GM19240 (cell line): Measurements from ENCODE around the gene PEF1.

Source experiments
- DNase-seq: peaks from one replicate; pipeline ENCODE4 v3.0.0; 2011; ENCODE audit warnings: low spot score; ENCODE audit not compliant: insufficient read length

The PEF1 gene

GRCh38 chr1:31655104-31655503 is 10.4 kb upstream of the PEF1 start:
- no peak for DNase-seq

DNA sequence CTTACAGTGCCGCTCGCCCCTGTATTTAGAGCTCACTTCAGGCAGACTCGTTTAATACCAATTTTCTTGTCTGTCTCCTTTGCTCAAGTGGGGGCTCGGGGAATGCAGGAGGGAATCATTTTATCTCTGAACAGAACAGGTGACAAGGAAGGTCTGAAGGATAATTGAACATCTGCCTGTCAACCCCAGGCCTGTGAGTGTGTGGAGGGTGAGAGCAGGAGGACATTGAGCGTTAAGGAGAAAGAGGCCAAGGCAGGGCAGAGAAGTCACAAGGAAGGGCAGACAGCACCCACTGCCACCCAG is 9.7 kb upstream of the PEF1 start:
- no peak for DNase-seq

GRCh38 chr1:31653717-31654473 is 9.2 kb upstream of the PEF1 start:
- no peak for DNase-seq

DNA sequence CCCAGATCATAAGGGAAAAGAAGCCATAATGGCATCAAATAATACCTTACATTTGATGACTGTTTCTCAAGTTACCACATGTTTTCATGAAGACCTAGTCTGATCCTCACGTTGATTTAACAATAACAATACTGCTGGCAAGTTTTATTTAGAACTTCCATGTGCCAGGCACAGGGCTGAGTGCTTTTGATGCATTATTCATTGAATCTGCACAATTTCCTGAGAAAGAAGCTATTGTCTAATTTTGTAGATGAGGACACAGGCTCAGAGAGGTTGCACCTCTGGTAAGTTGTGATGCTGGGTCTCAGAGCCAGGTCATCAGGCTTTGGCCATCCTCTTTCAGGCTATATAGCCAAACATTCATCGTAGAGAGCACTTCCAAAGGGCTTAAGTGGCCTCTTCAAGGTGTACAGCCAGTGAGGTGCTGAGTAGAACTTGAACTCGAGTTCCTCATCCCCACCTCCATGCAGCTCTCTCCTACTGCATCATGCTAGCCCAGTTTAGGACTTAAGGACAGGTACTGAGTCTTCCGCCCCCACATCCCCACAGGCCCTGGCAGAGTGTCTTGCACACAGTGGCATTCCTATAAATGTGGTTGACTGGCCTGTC is 8.3 kb upstream of the PEF1 start:
- no peak for DNase-seq

GRCh38 chr1:31651766-31652165 is 7.1 kb upstream of the PEF1 start:
- DNase-seq, result no peak

GRCh38 chr1:31651089-31651420 is 6.4 kb upstream of the PEF1 start:
- no peak for DNase-seq

DNA sequence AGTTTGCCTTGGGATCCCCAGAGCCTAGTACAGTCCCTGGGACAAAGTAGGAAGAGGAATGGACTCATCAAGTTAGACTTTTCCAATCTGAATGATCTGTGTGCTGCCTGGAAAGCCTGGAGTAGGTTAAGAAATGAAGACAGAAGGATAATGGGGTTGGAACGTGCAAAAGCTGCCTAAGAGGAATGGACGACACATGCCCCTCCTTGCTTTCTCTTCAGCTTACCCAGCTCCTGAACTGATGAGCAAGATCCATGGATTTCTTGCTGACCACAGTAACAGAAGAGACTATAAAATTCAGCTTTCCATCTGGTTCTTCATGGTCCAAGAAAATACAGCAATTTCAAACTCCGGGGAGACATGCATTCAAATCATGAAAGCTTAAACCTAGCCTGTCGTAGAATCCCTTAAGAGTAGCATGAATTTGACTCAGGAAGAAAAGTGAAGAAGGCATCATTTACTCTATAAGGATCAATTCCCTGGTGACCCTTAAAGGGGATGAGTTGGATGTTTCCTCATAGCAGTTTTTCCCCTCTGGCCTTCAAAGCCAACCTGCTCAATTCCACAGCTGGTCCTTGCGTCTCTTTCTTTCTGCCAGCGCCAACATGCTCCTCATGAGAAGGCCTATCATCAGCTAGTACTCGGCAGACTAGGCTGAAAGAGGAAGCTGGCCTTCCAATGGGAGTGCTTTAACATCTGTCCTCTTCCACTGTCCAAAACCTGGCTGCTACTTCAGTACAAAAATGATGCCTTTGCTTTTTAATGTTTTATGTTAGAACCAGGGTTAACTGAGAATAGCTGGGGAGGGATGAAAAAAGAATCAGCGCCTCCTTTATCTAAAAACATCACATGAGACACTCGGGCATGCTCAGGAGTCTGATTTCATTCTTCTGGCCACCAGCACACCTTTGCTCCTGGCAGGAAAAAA is 5.7 kb upstream of the PEF1 start:
- no peak for DNase-seq

GRCh38 chr1:31648641-31649357 is 4.1 kb upstream of the PEF1 start:
- no peak for DNase-seq

DNA sequence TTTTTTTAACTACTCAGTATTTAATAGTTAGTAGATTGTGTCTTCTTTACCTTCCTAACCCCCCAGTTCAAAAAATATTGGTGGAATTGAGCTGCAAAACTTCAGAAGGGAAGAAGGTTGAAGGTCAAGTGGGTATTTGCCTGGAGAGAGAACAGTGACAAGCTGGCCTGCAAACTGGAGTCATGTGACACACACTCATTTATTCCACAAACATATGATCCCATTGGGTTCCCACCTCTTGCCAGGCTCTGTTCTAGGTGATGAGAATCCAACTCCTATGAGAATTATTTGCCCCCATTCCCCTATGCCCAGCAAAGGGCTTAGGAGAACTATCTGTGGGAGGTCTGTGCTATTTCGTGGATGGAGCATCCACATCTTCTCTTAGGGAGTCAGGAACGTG is 3.5 kb upstream of the PEF1 start:
- DNase-seq, result no peak

DNA sequence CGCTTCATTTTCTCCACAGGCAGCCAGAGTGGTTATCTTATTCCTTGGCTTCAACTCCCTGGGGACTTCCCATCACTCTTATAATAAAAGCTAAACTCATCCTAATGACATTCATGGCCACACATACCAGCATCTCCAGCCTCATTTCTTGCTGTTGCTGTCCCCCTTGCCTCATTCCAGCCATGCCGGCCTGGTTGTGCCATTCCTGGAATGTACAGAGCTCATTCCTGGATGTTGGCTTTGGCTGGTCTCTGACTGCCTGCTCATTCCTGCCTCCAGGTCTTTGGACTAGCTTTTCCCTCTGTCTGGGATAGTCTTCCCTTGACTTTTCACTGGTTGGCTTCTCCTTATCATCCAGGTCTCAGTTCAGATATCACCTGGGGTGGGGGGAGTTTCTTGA is 2.4 kb upstream of the PEF1 start:
- no peak for DNase-seq

DNA sequence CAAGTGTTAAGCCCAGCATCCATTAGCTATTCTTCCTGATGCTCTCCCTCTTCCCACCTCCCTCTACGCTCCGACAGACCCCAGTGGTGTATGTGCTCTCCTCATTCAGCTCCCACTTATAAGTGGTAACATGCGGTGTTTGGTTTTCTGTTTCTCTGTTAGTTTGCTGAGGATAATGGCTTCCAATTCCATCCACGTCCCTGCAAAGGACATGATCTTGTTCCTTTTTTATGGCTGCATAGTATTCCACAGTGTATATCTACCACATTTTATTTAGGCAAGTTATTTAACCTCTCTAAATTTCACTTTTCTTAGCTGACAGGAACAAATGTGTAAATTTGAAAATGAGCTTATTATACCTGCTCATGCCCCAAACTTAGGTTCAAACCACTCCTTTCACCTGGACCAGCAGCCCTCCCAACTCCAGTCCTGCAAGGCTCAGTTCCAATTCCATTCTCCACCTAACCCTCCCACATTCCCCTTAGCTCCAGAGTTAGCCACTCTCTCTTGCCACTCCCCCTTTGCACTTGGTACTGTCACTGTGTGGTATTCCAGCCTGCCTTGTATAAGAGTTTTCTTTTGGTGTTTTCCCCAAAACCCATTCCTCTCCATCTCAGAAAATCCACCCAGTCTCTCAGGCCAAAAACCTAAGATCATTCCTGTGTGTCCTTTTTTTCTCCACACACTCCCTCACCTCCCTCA is 1.7 kb upstream of the PEF1 start:
- DNase-seq, result no peak

GRCh38 chr1:31645274-31645568 is 545 bp upstream of the PEF1 start:
- DNase-seq, result no peak

DNA sequence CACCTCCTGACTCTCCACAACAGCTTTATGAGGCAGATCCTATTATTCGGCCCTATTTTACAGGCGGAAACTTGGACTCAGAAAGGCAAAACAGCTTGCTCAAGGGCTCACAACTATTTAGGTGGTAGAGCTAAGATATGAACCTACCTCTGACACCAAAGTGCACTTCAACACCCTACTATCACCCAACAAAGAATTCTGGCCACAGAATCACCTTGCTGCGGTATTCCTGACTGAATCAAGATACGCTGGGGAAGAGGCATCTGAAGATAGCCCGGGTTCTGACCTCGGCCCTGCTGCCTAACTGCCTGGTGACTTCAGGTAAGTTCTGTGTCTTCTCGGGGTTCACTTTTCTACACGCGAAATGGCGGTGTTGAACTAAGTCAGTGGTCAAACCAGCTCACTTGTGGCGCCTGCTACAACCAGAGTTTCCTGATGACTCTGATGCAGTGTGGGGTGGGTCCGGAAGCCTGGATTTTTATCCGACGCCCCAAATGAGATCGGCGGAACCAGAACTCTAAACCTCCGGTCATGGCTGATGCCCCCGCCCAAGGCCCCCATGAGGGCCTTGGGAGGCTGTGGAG is 608 bp downstream of the PEF1 start:
- no peak for DNase-seq

DNA sequence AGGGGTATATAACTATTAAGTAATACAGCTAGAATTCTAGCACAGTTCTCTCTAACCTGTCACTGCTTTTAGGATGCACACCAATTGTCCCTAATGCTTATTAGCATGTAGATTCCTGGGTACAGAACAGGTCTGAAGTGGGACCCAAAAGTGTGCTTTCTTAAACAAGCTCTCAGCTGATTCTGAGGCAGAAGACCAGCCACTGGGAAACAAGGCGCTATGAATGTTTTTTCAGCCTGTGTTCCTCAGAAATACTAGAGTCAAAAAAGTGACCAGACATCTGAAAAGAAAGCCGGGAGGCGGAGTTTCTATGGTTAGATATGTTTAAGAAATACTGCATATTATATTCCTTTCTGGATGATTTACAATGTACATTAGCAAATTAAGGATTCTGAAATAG is 1.8 kb downstream of the PEF1 start:
- no peak for DNase-seq

DNA sequence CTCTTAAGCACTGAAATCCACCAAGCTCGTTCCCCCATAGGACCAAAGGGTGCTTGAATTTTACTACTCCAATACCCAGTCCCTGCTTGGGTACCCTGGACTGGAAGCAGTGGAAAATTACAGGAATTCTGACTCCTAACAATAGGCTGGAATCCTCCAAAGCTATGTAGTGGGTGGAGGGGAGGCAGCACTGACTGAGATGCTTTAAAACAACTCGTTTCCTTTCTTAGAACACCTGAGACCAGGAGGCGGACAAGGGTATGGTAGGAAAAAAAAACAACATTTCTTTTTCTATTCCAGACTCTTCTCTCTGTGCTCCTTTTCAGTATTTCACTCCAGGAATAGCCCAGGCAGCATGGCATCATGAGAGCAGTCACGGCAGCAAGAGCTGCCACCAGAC is 2.3 kb downstream of the PEF1 start:
- DNase-seq, result no peak

DNA sequence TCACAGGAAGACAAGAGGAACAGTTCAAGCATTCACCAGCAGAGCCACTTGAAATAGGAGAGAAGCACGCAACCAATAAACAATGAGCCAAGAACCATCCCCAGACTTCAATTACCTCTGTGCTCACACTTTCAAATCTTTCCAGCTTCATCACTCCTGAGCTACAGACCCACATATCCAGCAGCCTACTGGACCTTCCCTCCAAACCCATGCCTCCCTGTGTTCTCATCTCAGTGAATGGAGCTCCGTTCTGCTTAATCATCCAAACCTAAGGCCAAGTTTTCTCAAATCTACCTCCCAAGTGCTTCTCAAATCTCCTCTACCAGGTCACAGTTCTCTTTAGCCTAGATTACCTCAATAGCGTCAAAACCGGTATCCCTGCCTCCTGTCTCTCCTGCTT is 3.7 kb downstream of the PEF1 start:
- no peak for DNase-seq

DNA sequence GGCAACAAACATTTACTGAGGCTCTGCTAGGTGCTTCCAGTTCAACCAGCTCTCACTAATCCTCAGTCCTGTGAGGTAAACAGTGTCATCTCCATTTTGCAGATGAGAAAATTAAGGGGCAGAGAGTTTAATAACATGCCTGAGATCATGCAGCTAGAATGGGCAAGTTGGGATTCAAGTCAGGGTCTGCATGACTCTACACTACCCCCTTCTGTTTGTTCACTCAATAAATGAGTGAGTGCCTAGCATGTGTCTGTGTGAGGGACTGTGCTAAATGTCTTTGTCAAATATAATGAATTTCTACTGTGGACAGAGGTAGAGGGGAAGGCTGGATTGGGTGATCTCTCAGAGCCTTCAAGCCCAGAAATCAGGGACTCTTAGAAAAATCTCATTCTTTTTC is 4.5 kb downstream of the PEF1 start:
- no peak for DNase-seq

DNA sequence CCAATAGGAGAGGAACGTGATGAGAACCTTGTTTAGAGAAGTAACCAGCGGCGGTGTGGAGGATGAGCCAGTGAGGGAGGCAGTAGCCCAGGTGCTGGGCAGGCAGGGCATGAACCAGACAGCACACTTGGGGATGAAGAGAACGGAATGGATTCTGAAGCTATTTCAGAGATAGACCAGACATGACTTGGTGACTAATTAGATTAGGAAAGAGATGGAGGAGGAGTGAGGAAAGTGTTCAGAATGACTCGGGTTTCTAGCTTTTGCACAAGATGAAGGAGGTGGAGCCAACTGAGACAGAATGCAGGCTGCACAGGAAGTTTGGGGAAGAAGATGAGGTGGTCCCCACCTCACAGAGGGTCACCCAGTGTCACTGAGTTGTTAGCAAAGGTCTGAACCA is 5.1 kb downstream of the PEF1 start:
- no peak for DNase-seq

DNA sequence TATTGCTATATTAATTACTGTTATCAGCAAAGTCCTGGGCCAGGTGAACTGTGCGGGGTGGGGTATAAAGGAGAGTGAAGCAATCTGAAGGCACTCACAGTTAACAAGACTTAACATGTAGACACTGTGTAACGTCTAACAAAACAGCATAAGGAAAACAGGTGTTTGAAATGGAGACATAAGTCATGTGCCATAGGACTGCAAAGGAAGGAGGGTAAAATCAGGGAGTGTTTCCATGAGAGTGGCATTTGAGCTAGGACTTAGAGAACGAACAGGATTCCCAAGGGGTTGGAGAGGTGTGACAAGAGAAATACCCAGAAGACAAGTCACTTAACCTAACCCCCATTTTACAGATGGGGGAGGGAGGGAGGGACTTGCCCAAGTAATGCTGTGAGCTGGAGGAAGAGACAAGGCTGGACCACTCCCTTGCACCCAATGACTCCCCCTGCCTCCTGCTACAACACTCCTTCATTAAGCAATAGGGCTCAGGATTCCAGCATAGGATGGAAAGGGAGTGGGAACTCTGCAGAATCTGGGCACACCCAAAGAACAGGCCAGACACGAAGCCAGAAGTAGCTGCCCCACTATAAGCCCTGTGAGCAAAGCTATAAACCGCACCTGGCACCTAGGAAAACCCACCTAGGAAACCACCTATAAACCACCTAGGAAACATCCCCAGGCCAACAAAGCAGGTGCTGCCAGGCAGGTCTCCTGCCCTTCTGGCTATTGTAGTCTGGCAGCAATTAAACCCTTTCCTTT is 6.6 kb downstream of the PEF1 start:
- DNase-seq, result no peak

GRCh38 chr1:31633117-31633516 is 11.6 kb downstream of the PEF1 start:
- no peak for DNase-seq

GRCh38 chr1:31632649-31633048 is 12.0 kb downstream of the PEF1 start:
- no peak for DNase-seq
